ENCODE measurements around the gene BGN. TPM values are rescaled to one million over a fixed set of nuclear protein-coding genes. Genes with fewer than 3 reads are reported as not detected.

The BGN gene
- total and polyA plus RNA-seq, 3 experiments from 2014 or later, result not detected

GRCh38 chrX:153478746-153479145 is 16.0 kb upstream of the BGN start:
- H3K36me3 Mint-ChIP-seq, result no peaks in the 10 kb centered on the region
- DNase-seq, result no peak
- H3K27me3 ChIP-seq (ENCODE audit: insufficient read depth, low read length, poor library complexity, severe bottlenecking), result no peaks in the 10 kb centered on the region
- peaks cover 5% of the 10 kb centered on the region for H3K4me1 ChIP-seq (ENCODE audit: insufficient read depth, low read length)
- peaks cover 0 to 4% (median 2%) of the 10 kb centered on the region in 3 donors for H3K4me1 Mint-ChIP-seq
- no peak overlapping the region for H3K4me3 Mint-ChIP-seq
- no peaks in the 10 kb centered on the region for H3K9me3 ChIP-seq (ENCODE audit: low read length)
- no peaks in the 10 kb centered on the region for H3K9me3 Mint-ChIP-seq
- H3K4me3 ChIP-seq (ENCODE audit: low read length), result no peak overlapping the region
- peaks cover 0 to 4% of the 10 kb centered on the region in 2 donors for H3K27me3 Mint-ChIP-seq
- H3K27ac ChIP-seq (ENCODE audit: low read depth, low read length), result no peak overlapping the region
- ChIA-PET CTCF (interaction anchor here (1.8 kb wide), 1 partner anchor 28 kb away, joined by 7 read pairs; no protein-coding TSS in a partner anchor), POLR2A (no interaction called here)
- no peak overlapping the region for H3K27ac Mint-ChIP-seq
- no peaks in the 10 kb centered on the region for H3K36me3 ChIP-seq (ENCODE audit: insufficient read depth, low read length)

- Histone ChIP-seq H3K9me3 (ENCODE audit: low read length) (no peaks in the 10 kb centered on the region), H3K27me3 (ENCODE audit: insufficient read depth, low read length, poor library complexity, severe bottlenecking) (no peaks in the 10 kb centered on the region), H3K36me3 (ENCODE audit: insufficient read depth, low read length) (no peaks in the 10 kb centered on the region), H3K4me3 (ENCODE audit: low read length) (no peak overlapping the region), H3K4me1 (ENCODE audit: insufficient read depth, low read length) (no peaks in the 10 kb centered on the region), H3K27ac (ENCODE audit: low read depth, low read length) (no peak overlapping the region)
- Mint-ChIP-seq H3K9me3 (no peaks in the 10 kb centered on the region), H3K27ac (no peak overlapping the region), H3K4me1 (no peaks in the 10 kb centered on the region), H3K4me3 (no peak overlapping the region), H3K27me3 (peaks cover 0 to 1% of the 10 kb centered on the region in 2 donors), H3K36me3 (no peaks in the 10 kb centered on the region)
- POLR2A ChIA-PET, result no interaction called here
- CTCF ChIA-PET, result no interaction called here
- no peak for DNase-seq
Observed at GRCh38 chrX:153481043-153481442, 13.7 kb upstream of the BGN start.

GRCh38 chrX:153482376-153483015 is 12.3 kb upstream of the BGN start:
- no peaks in the 10 kb centered on the region for H3K4me1 ChIP-seq (ENCODE audit: insufficient read depth, low read length)
- Mint-ChIP-seq H3K4me3 (no peak overlapping the region), H3K4me1 (no peaks in the 10 kb centered on the region), H3K27me3 (no peaks in the 10 kb centered on the region), H3K9me3 (no peaks in the 10 kb centered on the region), H3K36me3 (no peaks in the 10 kb centered on the region), H3K27ac (no peak overlapping the region)
- no peaks in the 10 kb centered on the region for H3K9me3 ChIP-seq (ENCODE audit: low read length)
- ChIA-PET POLR2A (no interaction called here), CTCF (interaction anchor here (1.0 kb wide), 1 partner anchor 25 kb away, joined by 4 read pairs; no protein-coding TSS in a partner anchor)
- H3K4me3 ChIP-seq (ENCODE audit: low read length), result no peak overlapping the region
- no peak overlapping the region for H3K27ac ChIP-seq (ENCODE audit: low read depth, low read length)
- DNase-seq, result no peak
- no peaks in the 10 kb centered on the region for H3K36me3 ChIP-seq (ENCODE audit: insufficient read depth, low read length)
- no peaks in the 10 kb centered on the region for H3K27me3 ChIP-seq (ENCODE audit: insufficient read depth, low read length, poor library complexity, severe bottlenecking)

- H3K9me3 ChIP-seq (ENCODE audit: low read length), result no peaks in the 10 kb centered on the region
- no peaks in the 10 kb centered on the region for H3K27me3 ChIP-seq (ENCODE audit: insufficient read depth, low read length, poor library complexity, severe bottlenecking)
- H3K4me1 ChIP-seq (ENCODE audit: insufficient read depth, low read length), result no peaks in the 10 kb centered on the region
- no peak overlapping the region for H3K4me3 ChIP-seq (ENCODE audit: low read length)
- no peak overlapping the region for H3K27ac ChIP-seq (ENCODE audit: low read depth, low read length)
- Mint-ChIP-seq H3K27me3 (no peaks in the 10 kb centered on the region), H3K4me3 (no peak overlapping the region), H3K36me3 (no peaks in the 10 kb centered on the region), H3K4me1 (no peaks in the 10 kb centered on the region), H3K9me3 (no peaks in the 10 kb centered on the region), H3K27ac (no peak overlapping the region)
- POLR2A ChIA-PET, result no interaction called here
- DNase-seq, result no peak
- no peaks in the 10 kb centered on the region for H3K36me3 ChIP-seq (ENCODE audit: insufficient read depth, low read length)
- CTCF ChIA-PET, result no interaction called here
Observed at GRCh38 chrX:153485396-153486080, 9.2 kb upstream of the BGN start.

- H3K36me3 ChIP-seq (ENCODE audit: insufficient read depth, low read length), result no peaks in the 10 kb centered on the region
- H3K27ac ChIP-seq (ENCODE audit: low read depth, low read length), result no peak overlapping the region
- no peak overlapping the region for H3K27ac Mint-ChIP-seq
- ChIA-PET POLR2A (no interaction called here), CTCF (no interaction called here)
- no peak overlapping the region for H3K4me3 ChIP-seq (ENCODE audit: low read length)
- H3K4me1 ChIP-seq (ENCODE audit: insufficient read depth, low read length), result no peaks in the 10 kb centered on the region
- no peaks in the 10 kb centered on the region for H3K36me3 Mint-ChIP-seq
- no peaks in the 10 kb centered on the region for H3K27me3 ChIP-seq (ENCODE audit: insufficient read depth, low read length, poor library complexity, severe bottlenecking)
- no peaks in the 10 kb centered on the region for H3K9me3 Mint-ChIP-seq
- no peaks in the 10 kb centered on the region for H3K4me1 Mint-ChIP-seq
- H3K9me3 ChIP-seq (ENCODE audit: low read length), result no peaks in the 10 kb centered on the region
- H3K4me3 Mint-ChIP-seq, result no peak overlapping the region
- DNase-seq, result no peak
- H3K27me3 Mint-ChIP-seq, result no peaks in the 10 kb centered on the region
Observed at GRCh38 chrX:153486171-153486570, 8.6 kb upstream of the BGN start.

- POLR2A ChIA-PET, result no interaction called here
Observed at GRCh38 chrX:153487590-153488071, 7.1 kb upstream of the BGN start.

GRCh38 chrX:153488231-153488914 is 6.4 kb upstream of the BGN start:
- Mint-ChIP-seq H3K27ac (no peak overlapping the region), H3K27me3 (no peaks in the 10 kb centered on the region), H3K4me3 (no peak overlapping the region), H3K36me3 (no peaks in the 10 kb centered on the region), H3K4me1 (no peaks in the 10 kb centered on the region), H3K9me3 (no peaks in the 10 kb centered on the region)
- Histone ChIP-seq H3K4me1 (ENCODE audit: insufficient read depth, low read length) (no peaks in the 10 kb centered on the region), H3K27ac (ENCODE audit: low read depth, low read length) (no peak overlapping the region), H3K36me3 (ENCODE audit: insufficient read depth, low read length) (no peaks in the 10 kb centered on the region), H3K9me3 (ENCODE audit: low read length) (no peaks in the 10 kb centered on the region), H3K4me3 (ENCODE audit: low read length) (no peak overlapping the region), H3K27me3 (ENCODE audit: insufficient read depth, low read length, poor library complexity, severe bottlenecking) (no peaks in the 10 kb centered on the region)
- CTCF ChIA-PET, result no interaction called here
- POLR2A ChIA-PET, result no interaction called here
- DNase-seq, result no peak

More at GRCh38 chrX:153487590-153488071, 7.1 kb upstream of the BGN start:
- Mint-ChIP-seq H3K9me3 (no peaks in the 10 kb centered on the region), H3K36me3 (no peaks in the 10 kb centered on the region), H3K4me3 (no peak overlapping the region), H3K27ac (peak overlapping the region in 1 of 8 donors; percentile 50), H3K4me1 (no peaks in the 10 kb centered on the region), H3K27me3 (no peaks in the 10 kb centered on the region)
- Histone ChIP-seq H3K4me1 (ENCODE audit: insufficient read depth, low read length) (no peaks in the 10 kb centered on the region), H3K36me3 (ENCODE audit: insufficient read depth, low read length) (no peaks in the 10 kb centered on the region), H3K4me3 (ENCODE audit: low read length) (no peak overlapping the region), H3K9me3 (ENCODE audit: low read length) (no peaks in the 10 kb centered on the region), H3K27ac (ENCODE audit: low read depth, low read length) (no peak overlapping the region), H3K27me3 (ENCODE audit: insufficient read depth, low read length, poor library complexity, severe bottlenecking) (no peaks in the 10 kb centered on the region)
- CTCF ChIA-PET, result no interaction called here
- DNase-seq, result no peak

GRCh38 chrX:153490217-153490930 is 4.4 kb upstream of the BGN start:
- POLR2A ChIA-PET, result no interaction called here
- H3K9me3 Mint-ChIP-seq, result no peaks in the 10 kb centered on the region

More at GRCh38 chrX:153490217-153490930, 4.4 kb upstream of the BGN start:
- no peak overlapping the region for H3K4me3 ChIP-seq (ENCODE audit: low read length)
- H3K9me3 ChIP-seq (ENCODE audit: low read length), result no peaks in the 10 kb centered on the region
- no peak overlapping the region for H3K27ac ChIP-seq (ENCODE audit: low read depth, low read length)
- peaks cover 0 to 2% of the 10 kb centered on the region in 2 donors for H3K27me3 Mint-ChIP-seq
- H3K4me1 ChIP-seq (ENCODE audit: insufficient read depth, low read length), result no peaks in the 10 kb centered on the region
- CTCF ChIA-PET, result interaction anchor here (2.8 kb wide), 1 partner anchor 17 kb away, joined by 13 read pairs; no protein-coding TSS in a partner anchor
- no peaks in the 10 kb centered on the region for H3K36me3 ChIP-seq (ENCODE audit: insufficient read depth, low read length)
- H3K27ac Mint-ChIP-seq, result peak overlapping the region in 1 of 8 donors; percentile 38
- H3K36me3 Mint-ChIP-seq, result no peaks in the 10 kb centered on the region
- H3K27me3 ChIP-seq (ENCODE audit: insufficient read depth, low read length, poor library complexity, severe bottlenecking), result no peaks in the 10 kb centered on the region
- H3K4me3 Mint-ChIP-seq, result no peak overlapping the region
- H3K4me1 Mint-ChIP-seq, result peaks cover 0 to 3% (median 0%) of the 10 kb centered on the region in 3 donors
- DNase-seq, result no peak
